Tongue (tissue), 2 donors: ENCODE measurements around the gene PRSS57. TPM values are rescaled to one million over a fixed set of nuclear protein-coding genes. Genes with fewer than 3 reads are reported as not detected.

Experiments
- DNase-seq: peaks from one replicate; pipeline ENCODE4 v3.0.0-alpha.2; 2015
- total RNA-seq: library from RNA; depleted of rRNA; stranded (reverse); fragments of >200 nt; gene quantifications from one replicate; pipeline ENCODE4 v1.2.3, GENCODE V29; 2014

The PRSS57 gene
- total RNA-seq, 1 donor from 2014 or later = 0.82 TPM

DNA sequence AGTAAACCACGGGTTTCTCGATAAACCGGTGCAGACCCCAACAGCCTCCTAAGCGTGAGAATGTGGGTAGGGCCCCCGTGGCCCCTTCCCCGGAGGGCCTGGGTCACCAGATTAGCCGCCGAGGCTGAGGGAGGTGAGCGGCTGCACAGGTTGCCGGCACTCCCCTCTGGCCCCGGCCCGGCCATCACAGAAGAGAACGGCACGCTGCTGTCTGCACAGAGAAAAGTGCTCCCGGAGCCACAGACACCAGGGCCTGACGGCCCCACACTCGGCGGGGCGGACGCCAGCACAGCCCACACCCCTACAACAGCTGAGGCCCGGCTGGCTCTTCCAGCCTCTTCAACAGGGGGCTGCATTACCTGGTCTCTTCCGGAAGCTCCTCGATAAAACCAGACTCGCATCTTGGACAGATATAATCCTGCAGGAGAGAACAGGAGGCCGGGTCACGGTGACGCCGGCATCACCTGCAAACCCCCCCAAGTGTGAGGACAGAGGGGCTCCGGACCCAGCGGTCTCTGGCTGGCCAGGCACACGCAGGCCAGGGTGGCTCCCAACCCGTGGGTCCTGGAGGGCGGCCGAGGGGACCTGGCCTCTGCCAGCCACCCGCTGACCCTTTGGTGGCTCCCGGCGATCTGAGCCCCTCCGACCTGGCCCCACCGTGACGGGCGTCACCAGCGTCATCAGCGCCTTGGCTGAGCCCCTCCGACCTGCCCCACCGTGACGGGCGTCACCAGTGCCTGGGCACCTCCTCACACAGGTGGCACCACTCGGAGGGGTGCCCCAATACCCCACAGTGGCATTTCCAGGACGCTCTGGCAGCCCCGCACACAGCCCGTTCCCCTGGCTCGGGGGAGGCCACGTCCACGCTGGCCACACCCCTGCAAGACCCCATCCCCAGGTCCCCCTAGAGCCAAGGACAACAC is 42.5 kb downstream of the PRSS57 start:
- DNase-seq = no peak

DNA sequence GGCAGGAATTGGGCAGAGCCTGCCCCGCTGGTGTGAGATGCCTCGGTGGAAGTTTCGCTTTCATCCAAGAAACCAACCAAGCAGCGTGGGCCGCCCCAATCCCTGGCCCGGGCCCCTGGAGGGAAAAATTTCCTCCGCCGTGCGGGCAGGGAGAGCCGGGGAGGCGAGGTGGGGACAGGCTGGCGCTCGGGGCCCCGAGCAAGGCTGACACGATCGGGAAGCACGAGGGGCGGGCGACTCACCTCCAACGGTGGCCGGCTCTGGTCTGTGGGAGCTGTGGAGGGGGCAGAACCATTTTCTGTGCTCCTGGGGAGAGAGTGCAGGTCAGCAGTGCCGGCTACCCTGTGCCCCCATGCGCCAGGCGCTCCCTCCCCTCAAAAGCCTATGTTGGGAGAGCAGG is 43.3 kb downstream of the PRSS57 start:
- no peak for DNase-seq

DNA sequence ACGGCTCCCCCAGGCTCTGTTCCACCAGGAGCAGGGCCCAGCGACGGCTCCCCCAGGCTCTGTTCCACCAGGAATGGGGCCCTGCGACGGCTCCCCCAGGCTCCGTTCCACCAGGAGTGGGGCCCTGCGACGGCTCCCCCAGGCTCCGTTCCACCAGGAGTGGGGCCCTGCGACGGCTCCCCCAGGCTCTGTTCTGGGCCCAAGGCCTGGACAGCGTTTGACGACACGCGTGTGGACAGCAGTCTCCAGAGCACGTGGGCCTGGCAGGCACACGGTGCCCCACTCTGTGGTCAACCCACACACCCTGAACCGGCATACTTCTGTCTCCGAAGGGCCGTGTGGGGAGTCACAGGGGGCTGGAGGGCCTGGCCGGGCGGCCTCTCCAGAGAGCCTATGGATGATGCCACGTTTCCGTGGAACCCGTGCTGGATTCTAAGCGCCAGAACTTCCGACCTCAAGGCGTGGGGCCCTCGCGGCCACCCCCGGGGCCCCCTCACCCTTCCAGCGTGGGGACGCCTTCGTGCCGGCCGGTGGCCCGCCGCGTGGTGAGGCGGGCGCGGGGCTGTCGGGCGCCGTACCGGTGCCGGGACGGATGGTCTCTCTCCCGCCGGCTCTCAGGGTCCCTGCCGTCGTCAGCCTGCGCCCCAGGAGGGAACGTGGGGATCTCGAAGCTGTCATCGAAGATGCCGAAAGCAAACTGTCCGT is 44.0 kb downstream of the PRSS57 start:
- no peak for DNase-seq

DNA sequence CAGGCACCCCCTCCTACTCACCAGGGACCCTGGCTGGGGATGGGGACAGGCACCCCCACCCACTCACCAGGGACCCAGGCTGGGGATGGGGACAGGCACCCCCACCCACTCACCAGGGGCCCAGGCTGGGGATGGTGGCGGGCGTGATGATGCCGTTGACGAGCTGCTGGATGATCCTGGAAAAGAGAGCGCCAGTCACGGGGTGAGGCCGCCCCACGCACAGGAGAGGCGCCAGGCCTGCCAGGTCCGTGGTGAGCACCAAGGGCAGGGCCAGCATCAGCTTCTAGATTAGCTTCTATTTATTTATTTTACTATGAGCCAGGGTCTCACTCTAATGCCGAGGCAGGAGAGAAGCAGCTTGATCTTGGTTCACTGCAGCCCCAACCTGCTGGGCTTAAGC is 45.1 kb downstream of the PRSS57 start:
- no peak for DNase-seq

DNA sequence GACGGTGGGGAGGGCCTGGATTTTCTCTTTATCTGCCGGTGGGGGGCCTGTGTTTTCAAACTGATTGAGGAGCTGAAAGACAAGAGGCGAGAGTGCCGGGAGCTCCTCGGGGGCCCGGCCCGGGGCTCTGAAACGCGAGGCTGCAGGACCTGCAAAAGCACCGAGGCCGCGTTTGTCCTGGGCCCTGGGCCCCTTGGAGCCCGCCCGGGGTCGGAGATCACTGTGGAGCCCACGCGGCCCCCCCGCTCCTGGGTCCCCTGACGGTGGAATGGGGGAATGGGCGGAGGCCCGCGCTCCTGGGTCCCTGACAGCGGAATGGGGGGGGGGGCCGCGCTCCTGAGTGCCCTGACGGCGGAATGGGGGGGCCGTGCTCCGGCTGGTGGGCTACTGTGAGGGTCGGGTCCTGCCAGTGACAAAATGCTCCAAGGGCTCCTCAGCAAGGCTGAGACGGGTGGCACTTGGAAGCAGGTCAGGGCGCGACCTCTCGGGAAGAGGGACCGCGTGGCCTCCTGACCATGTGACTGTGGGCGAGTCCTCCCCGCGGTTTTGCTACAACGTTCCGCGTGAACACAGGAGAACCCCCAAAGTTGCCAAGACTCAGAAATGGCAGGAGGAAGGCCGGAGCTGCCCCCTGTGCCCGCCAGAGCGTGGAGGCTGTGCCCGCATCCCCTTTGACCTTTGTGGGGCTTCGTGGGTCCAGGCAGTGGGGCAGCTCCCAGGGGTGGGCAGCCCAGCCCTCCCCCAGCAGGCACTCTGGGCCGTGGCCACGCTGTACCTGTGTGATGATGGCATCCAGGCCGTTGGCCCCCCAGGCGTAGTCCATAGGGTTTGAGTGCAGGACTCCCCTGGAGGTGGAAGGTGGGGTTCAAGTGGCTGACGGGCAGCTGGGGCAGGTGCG is 46.1 kb downstream of the PRSS57 start:
- no peak for DNase-seq

DNA sequence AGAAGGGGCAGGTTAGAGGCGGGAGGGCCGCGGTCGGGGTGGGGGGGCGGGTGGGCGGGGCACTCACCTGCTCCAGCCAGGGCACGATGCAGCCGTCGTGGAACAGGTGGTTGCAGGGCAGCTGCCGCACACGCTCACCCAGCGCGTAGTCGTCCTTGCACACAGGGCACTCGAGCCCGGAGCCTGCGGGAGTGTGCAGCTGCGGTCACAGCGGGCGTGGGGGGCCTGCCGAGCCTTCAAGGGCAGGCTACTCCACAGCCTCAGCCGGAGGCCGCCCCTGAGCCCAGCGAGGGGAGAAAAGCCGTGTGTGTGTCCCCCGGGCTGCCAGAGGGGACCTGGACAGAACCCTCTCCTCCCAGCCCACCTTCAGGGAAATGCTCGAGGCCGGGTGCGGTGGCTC is 46.9 kb downstream of the PRSS57 start:
- DNase-seq = no peak

DNA sequence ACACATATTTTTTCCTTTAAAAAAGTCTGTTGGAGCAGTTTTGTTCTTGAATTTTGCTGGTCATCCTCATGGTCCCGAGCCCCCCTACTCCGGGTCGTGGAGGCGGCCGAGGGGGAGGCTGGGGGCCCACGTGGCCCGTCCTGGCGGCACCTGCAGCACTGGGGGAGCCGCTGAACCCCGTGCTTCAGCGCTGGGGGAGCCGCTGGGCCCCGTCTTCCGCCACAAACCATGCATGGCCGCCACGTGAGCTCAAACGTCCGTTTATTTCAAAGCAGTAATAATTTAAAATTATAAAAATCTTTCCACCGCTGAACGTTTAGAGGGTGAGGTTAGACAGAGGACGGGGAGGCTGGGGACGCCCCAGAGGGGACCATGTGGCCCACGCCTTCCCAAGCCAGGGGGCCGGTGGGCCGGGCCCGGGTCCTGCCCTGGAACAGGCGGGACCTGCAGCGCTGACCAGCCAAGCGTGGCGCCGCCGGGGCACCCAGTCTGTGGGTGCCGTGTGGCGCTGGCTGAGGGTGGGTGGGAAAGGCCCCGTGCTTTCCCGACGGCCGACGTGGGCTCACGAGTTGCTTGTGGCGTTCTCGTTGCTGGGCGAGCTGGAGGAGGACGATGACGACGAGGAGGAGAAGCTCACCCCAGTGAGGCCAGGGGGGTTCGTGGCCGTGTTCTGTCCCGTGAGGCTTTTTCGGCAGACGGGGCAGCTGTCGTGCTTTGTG is 47.5 kb downstream of the PRSS57 start:
- no peak for DNase-seq

DNA sequence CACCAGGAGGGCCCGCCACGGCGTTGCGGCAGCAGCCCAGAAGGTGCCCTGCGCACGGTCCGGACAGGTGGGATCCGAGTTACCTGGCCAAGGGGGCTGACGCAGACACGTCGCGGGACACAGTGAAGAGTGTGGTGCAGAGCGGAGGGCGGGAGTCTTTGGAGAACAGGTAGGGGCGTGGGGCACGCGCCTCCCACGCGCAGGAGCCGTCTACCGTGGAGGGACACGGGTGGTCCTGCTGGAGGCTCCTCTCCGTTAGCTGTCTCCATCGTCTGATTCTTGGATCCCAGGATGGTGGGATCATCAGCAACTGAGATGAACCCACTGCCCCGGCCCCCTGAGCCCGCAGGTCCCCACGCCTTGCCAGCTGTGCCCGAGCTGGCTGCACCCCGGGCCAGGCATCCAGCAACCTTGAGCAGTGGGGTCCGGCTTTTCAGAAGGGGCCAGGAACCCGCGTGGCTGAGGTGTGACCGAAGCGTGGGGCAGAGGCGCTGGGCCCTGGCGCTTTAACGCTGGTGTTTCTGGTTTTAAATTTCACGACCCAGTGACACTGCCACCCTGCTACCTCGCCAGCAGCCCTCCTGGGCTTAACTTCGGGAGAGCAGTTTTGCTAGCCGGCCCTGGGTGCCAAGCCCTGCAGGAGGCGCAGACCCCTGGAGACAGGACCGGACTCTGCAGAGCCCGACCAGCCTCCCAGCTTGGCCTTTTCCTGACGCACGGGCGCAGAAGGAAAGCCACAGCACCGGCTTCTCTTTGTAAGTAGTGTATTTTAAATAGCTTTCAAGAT is 48.3 kb downstream of the PRSS57 start:
- no peak for DNase-seq

DNA sequence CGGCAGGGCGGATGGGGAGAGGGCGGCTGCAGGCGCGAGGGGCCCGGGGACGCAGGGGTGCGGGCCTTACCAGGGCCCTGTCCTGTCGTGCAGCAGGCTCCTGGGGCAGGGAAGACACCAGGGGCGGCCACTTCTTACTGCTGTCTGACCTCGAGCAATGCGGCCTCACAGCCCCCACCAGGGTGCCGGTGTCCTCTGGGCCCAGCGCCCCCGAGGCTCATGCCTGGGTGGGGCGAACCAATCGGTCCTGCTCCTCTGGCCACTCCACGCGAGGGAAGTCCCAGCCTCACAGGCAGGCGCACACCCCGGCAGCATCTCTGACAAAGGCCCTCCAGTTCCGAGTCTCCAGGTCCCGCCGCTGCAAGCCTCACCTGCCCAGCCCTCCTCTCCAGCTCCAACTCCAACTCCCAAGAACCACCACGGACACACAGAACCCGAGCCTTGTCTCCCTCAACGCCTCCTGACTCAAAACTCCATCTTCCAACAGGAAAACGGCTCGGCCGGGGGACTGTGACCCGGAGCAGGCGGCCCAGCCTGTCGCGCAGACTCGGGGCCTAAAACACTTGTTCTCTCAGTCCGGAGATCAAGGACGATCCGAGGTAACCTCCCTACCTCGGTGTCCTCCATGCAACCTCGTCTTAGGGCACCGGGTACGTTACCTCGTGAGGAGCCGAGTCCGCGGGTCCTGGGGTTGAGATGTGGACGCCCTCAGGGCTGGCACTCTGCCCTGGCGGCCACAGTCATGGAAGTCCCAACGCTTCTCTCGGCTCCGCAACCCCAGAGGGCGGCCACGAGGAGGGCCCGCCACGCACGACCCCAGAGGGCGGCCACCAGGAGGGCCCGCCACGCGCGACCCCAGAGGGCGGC is 49.1 kb downstream of the PRSS57 start:
- no peak for DNase-seq

DNA sequence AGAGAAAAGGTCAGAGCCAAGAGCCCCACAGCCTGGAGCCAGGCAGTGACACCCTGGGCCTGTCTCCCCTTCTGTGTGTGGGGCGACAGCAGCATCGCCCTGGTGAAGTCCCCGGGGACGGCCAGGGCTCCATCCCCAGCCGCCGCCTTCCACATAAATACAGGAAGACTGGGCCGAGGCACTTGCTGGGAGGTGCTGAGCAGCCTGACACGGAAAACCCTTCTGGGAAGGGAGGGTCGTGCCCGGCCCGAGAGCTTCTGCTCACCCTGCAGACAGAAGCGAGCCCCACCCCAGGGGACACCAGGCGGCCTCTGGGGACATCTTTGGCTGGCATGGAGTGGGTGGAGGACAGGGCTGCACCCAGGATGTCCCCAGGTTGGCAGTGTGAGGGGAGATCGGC is 50.5 kb downstream of the PRSS57 start:
- DNase-seq = no peak

DNA sequence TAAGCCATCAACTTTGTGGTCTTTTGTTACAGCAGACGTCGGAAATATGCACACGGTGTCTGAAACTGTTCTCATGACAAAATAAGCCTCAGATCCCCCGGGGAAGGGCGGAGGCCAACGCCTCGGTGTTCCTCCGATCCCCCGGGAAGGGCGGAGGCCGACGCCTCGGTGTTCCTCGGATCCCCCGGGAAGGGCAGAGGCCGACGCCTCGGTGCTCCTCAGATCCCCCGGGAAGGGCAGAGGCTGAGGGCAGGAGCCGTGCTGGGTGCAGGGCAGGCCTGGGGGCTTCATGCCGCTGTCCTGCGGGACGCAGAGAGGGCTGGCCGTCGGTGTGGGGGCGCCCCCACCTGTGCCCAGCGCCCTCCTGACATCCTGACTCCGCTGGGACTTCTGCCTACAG is 50.9 kb downstream of the PRSS57 start:
- DNase-seq = no peak

DNA sequence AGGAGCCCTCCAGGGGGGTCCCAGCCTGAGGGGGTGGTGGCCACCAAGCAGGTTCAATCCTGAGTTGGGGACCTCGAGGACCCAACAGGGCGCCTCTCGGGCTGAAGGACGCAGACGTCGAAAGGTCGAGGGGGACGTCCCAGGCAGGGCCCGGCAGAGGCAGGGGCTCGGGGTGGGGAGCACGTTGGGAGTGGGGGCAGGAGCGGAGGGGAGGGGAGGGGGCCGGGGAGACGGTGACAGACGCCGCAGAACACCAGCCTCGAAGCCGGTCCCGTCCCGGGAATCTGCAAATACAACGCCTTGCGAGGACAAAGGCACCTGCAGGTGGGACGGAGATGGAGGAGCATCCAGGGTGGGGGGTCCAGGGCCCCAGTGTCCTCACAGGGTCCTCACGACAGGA is 51.5 kb downstream of the PRSS57 start:
- DNase-seq = no peak

DNA sequence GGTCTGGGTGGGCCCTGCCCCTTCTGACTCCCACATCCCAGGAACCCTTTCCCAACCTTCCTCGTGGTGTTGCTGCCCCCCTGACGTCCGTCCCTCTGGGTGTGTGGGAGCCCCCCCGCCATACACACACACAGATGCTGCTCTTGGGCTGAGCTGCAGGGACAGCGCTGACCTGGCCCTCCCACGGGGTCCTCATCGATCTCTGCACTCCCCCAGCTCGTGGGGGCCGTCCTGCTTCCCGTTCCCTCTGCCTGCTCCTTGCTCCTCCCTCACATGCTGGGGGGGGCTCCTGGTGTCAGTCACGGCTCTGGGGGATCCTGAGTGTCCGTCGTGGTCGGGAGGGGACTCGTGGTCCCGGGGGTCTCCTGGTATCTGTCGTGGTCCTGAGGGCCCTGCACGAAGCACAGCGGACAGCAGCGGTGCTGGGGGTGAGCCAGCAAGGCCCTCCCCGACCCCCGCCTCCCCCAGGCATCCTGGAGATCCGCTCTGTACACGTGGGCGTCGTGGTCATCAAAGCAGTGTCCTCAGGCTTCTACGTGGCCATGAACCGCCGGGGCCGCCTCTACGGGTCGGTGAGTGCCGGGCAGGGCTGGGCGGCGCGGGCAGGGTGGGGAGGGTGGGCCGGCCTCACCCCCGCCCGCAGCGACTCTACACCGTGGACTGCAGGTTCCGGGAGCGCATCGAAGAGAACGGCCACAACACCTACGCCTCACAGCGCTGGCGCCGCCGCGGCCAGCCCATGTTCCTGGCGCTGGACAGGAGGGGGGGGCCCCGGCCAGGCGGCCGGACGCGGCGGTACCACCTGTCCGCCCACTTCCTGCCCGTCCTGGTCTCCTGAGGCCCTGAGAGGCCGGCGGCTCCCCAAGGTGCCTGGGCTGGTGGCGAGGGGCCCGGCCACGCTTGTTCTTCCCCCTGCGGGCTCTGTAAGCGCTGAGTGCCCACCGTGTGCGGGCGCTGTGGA is 52.2 kb downstream of the PRSS57 start:
- DNase-seq = no peak

DNA sequence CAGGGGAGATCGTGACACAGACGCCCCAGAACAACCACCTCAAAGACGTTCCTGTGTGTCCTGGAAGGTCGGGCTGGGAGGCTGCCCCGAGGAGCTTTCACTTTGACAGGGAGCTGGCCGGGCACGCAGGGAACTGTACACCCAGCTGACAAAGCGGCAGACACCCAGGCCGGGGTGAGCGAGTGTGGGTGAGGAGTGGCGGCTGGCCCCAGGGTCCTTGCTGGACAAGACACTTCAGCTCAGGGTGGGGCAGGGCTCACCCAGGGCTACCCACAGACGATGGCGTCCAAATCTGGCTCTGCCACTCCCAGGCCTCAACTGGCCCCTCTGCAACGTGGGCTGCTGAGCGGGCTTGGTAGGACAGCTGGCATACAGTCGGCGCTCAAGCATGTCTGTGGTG is 53.5 kb downstream of the PRSS57 start:
- no peak for DNase-seq

DNA sequence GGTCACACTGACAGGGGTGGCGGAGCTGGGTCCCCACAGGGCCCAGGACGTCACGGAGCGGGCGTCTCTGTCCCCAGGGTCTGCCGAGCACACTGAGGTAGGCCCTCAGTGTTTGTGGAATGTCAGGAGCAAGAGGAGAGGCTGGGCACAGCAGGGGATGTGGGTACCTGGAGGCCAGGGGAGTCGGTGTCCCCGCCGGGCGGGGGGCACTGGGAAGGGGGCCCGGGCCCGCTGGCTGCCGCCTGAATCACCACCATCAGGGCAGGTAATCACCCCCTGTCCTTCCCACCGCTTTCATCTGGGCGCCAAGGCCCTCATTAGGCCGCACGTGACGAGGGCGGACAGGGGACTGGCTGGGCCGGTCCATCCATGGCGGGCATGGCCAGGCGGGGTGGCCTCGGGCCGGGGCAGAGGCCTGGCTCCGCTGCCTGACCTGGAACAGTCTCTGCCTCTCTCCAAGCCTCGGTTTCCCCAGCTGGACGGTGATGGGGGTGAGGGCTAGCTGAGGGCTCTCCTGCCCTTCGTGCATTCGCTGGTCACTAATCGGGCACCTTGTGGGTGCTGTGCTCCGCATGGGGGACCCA is 54.6 kb downstream of the PRSS57 start:
- no peak for DNase-seq

DNA sequence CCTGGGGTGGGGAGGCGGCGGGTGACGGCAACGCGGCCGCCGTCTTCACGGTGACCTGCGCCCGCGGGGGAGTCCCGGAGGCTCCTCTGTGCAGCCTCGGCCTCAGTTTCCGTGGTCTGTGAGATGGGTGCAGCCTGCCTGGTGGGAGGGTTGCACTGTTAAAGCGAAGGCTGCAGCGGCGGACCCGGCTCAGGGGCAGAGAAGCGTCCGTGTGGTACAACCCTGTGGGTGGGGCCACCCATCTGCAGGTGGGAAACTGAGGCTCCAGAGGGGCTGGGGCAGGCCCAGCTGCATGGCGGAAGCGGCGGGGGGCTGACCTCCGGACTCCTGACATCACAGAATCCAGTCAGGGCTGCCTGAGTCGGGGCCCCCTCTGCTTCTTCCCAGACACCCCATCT is 55.1 kb downstream of the PRSS57 start:
- DNase-seq = no peak

DNA sequence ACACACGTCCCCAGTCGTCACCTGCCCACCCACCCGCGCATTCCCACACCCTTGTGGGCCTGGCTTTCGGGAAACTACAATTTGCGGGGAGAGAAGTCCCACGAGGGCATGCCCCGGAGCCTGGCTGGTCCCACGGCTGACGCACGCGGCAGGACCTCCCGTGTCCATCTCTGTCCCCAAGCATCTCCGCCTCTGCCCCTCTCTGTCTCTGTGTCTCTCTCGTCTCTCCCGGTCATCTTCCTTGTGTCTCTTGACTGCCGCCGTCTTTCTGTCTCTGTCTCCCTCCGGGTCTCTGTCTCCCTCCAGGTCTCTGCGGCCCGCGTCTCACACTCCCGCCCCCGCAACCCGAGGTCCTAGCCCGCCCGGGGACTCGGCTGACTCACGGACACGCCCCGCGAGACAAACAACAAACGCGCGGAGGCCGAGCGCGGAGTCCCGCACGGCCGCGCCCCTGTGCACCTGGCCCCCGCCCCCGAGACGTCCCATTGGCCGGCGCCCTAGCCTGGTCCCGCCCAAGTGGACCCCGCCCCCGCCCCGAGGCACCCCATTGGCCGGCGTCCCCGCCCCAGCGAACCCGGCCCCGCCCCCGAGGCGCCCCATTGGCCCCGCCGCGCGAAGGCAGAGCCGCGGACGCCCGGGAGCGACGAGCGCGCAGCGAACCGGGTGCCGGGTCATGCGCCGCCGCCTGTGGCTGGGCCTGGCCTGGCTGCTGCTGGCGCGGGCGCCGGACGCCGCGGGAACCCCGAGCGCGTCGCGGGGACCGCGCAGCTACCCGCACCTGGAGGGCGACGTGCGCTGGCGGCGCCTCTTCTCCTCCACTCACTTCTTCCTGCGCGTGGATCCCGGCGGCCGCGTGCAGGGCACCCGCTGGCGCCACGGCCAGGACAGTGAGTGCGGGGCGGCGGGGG is 55.7 kb downstream of the PRSS57 start, which contains the start of gene FGF22:
TSS of gene FGF22 (plus strand) at position 627 of the 908 bp plus-strand sequence. CDS start at position 674, 47 bp downstream.
- peak; percentile 93 for DNase-seq
